HL-60 (cell line): ENCODE results near the gene TNIP1.

Source experiments
- GABPA ChIP-seq: IDR thresholded peaks from 2 replicates; pipeline ENCODE4 v1.6.1; 2012; ENCODE audit warnings: low read depth
- POLR2AphosphoS5 ChIP-seq: IDR thresholded peaks from 2 replicates; pipeline ENCODE4 v1.6.1; 2012; ENCODE audit warnings: low read depth
- TF ChIP-seq, protein P1 (sequence below): IDR thresholded peaks from one replicate; pipeline ENCODE4 v1.5.1; 2011; ENCODE audit warnings: low read length, control low read depth, inconsistent platforms; ENCODE audit not compliant: insufficient read depth
- TF ChIP-seq, protein P2 (sequence below): IDR thresholded peaks from 2 replicates; pipeline ENCODE4 v1.6.1; 2012; ENCODE audit warnings: low read depth; ENCODE audit not compliant: insufficient replicate concordance

DNA sequence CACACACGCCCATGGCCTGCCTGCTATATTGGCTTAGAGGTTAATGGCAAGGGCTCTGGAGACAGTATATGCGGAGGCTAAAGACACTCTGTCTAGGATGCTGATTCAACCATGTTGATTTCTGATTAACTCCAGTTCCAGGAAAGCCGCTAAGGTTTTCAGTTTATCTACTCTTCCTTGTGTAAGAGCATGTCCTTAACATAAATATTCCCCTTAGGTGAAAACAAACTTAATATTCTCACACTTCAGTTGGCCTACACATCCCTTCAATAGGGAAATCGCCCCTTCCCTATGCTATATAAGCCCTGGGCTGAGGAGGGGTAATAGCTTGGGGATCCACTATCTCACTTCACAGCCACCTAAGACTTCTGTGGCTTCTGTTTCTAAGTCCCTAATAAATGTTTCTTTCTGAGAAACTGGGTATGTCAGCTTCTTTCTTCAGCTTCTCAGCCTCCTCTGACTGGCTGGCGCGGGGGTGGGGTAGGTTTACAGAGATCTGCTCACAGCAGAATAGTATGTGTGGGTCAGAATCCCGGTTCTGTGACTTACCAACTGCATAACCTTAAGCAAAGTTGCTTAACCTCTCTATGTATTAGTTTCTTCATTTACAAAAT, 64.8 kb downstream of the TNIP1 start:
- no peak for TF ChIP-seq POLR2AphosphoS5
- TF ChIP-seq GABPA: no peak
- TF ChIP-seq, protein P1, sequence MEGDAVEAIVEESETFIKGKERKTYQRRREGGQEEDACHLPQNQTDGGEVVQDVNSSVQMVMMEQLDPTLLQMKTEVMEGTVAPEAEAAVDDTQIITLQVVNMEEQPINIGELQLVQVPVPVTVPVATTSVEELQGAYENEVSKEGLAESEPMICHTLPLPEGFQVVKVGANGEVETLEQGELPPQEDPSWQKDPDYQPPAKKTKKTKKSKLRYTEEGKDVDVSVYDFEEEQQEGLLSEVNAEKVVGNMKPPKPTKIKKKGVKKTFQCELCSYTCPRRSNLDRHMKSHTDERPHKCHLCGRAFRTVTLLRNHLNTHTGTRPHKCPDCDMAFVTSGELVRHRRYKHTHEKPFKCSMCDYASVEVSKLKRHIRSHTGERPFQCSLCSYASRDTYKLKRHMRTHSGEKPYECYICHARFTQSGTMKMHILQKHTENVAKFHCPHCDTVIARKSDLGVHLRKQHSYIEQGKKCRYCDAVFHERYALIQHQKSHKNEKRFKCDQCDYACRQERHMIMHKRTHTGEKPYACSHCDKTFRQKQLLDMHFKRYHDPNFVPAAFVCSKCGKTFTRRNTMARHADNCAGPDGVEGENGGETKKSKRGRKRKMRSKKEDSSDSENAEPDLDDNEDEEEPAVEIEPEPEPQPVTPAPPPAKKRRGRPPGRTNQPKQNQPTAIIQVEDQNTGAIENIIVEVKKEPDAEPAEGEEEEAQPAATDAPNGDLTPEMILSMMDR: no peak
- TF ChIP-seq, protein P2, sequence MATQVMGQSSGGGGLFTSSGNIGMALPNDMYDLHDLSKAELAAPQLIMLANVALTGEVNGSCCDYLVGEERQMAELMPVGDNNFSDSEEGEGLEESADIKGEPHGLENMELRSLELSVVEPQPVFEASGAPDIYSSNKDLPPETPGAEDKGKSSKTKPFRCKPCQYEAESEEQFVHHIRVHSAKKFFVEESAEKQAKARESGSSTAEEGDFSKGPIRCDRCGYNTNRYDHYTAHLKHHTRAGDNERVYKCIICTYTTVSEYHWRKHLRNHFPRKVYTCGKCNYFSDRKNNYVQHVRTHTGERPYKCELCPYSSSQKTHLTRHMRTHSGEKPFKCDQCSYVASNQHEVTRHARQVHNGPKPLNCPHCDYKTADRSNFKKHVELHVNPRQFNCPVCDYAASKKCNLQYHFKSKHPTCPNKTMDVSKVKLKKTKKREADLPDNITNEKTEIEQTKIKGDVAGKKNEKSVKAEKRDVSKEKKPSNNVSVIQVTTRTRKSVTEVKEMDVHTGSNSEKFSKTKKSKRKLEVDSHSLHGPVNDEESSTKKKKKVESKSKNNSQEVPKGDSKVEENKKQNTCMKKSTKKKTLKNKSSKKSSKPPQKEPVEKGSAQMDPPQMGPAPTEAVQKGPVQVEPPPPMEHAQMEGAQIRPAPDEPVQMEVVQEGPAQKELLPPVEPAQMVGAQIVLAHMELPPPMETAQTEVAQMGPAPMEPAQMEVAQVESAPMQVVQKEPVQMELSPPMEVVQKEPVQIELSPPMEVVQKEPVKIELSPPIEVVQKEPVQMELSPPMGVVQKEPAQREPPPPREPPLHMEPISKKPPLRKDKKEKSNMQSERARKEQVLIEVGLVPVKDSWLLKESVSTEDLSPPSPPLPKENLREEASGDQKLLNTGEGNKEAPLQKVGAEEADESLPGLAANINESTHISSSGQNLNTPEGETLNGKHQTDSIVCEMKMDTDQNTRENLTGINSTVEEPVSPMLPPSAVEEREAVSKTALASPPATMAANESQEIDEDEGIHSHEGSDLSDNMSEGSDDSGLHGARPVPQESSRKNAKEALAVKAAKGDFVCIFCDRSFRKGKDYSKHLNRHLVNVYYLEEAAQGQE: no peak
